AG10803 (cell line): ENCODE data around the gene ARFIP2.

ENCODE experiments used
- DNase-seq: peaks from one replicate; pipeline ENCODE4 v3.0.0; 2010; ENCODE audit warnings: low read depth
- H3K4me3 ChIP-seq: 2 replicates; pipeline ENCODE4 v1.5.1; 2011; ENCODE audit warnings: mild to moderate bottlenecking, low read length, control low read depth
- CTCF ChIP-seq: conservative IDR thresholded peaks from 2 replicates; pipeline ENCODE4 v1.5.1; 2011; ENCODE audit warnings: mild to moderate bottlenecking, low read length, control low read depth, inconsistent platforms

ARFIP2 gene

GRCh38 chr11:6516865-6517264, 35.7 kb upstream of the ARFIP2 start:
- no peak for TF ChIP-seq CTCF
- no peak overlapping the region for H3K4me3 ChIP-seq
- DNase-seq: no peak

- peak; percentile 77 for DNase-seq
- peak; percentile 79 for TF ChIP-seq CTCF
- no peak overlapping the region for H3K4me3 ChIP-seq
Observed at GRCh38 chr11:6505577-6506240, 24.6 kb upstream of the ARFIP2 start.

GRCh38 chr11:6504166-6504565, 23.0 kb upstream of the ARFIP2 start:
- no peak overlapping the region for H3K4me3 ChIP-seq
- no peak for DNase-seq
- no peak for TF ChIP-seq CTCF

- DNase-seq: no peak
- no peak for TF ChIP-seq CTCF
- H3K4me3 ChIP-seq: no peak overlapping the region
Observed at GRCh38 chr11:6502382-6502781, 21.3 kb upstream of the ARFIP2 start.

- H3K4me3 ChIP-seq: no peak overlapping the region
- TF ChIP-seq CTCF: no peak
- no peak for DNase-seq
Observed at GRCh38 chr11:6498544-6498943, 17.4 kb upstream of the ARFIP2 start.

GRCh38 chr11:6498121-6498520, 17.0 kb upstream of the ARFIP2 start:
- TF ChIP-seq CTCF: no peak
- H3K4me3 ChIP-seq: no peak overlapping the region
- DNase-seq: peak; percentile 52

- DNase-seq: no peak
- no peak for TF ChIP-seq CTCF
- H3K4me3 ChIP-seq: no peak within 1 kb of the TSS
Observed at GRCh38 chr11:6497069-6497839, 16.1 kb upstream of the ARFIP2 start, which contains the start of gene DNHD1. TSS of gene DNHD1 (plus strand) at chr11:6497280. CDS start at chr11:6498216, 936 bp downstream.
